IMR-90 (cell line): Measurements from ENCODE around the gene CMC1.

Source experiments
- BHLHE40 ChIP-seq: fragments of 150-350 bp; IDR thresholded peaks from 2 replicates; pipeline ENCODE4 v1.6.1; 2016; ENCODE audit warnings: mild to moderate bottlenecking, low read depth, low read length
- CTCF ChIP-seq: conservative IDR thresholded peaks from 2 replicates; pipeline ENCODE4 v1.5.1; 2012; ENCODE audit warnings: mild to moderate bottlenecking, low read depth, low read length, improper control_type of control experiment
- ELK1 ChIP-seq: fragments of 150-350 bp; IDR thresholded peaks from 2 replicates; pipeline ENCODE4 v1.6.1; 2016; ENCODE audit warnings: low read depth, mild to moderate bottlenecking, low read length, moderate library complexity, borderline replicate concordance
- FOS ChIP-seq: fragments of 150-350 bp; IDR thresholded peaks from 2 replicates; pipeline ENCODE4 v1.6.1; 2016; ENCODE audit warnings: low read depth, low read length
- MAFK ChIP-seq: IDR thresholded peaks from 2 replicates; pipeline ENCODE4 v1.6.1; 2012; ENCODE audit warnings: low read depth, low read length, improper control_type of control experiment
- MXI1 ChIP-seq: IDR thresholded peaks from 2 replicates; pipeline ENCODE4 v1.6.1; 2012; ENCODE audit warnings: low read depth, mild to moderate bottlenecking, low read length, moderate library complexity, borderline replicate concordance
- POLR2A ChIP-seq: IDR thresholded peaks from 2 replicates; pipeline ENCODE4 v1.6.1; 2012; ENCODE audit warnings: mild to moderate bottlenecking, low read depth, low read length
- RAD21 ChIP-seq: IDR thresholded peaks from 2 replicates; pipeline ENCODE4 v1.6.1; 2012; ENCODE audit warnings: low read length, improper control_type of control experiment
- RCOR1 ChIP-seq: IDR thresholded peaks from 2 replicates; pipeline ENCODE4 v1.6.1; 2012; ENCODE audit warnings: mild to moderate bottlenecking, low read length, improper control_type of control experiment; ENCODE audit not compliant: insufficient replicate concordance
- RFX5 ChIP-seq: IDR thresholded peaks from 2 replicates; pipeline ENCODE4 v1.8.0; 2012; ENCODE audit warnings: low read depth, mild to moderate bottlenecking, low read length, moderate library complexity
- TF ChIP-seq, protein P1 (sequence below): fragments of 150-350 bp; IDR thresholded peaks from 2 replicates; pipeline ENCODE4 v1.6.1; 2017; ENCODE audit warnings: mild to moderate bottlenecking, antibody characterized with exemption, low read length, low read depth

DNA sequence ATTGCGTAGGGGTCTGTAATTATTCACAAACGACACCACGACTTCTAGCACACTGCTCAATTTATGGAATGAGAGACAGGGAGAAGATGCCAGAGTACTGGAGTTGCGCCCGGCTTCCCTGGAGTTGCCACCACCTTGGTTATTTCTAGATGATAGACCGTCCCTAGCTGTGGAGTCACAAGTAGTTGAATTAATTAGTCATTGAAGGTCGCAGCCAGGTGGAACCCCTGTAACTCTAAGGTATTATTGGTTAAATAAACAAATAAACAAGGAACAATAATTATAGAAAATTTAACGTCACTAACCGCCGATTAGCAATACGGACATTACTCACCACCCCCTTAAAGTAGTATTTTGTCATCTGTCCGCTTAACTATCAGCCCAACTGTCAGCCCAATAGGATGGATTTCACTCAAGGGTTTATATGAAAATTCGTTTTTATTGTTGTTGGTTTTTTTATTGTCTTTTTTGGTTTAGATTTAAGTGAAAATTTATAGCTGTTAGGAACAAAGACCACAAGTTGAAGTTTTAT, 108.1 kb downstream of the CMC1 start:
- TF ChIP-seq CTCF = no peak
- TF ChIP-seq RCOR1 = no peak
- no peak for TF ChIP-seq FOS
- no peak for TF ChIP-seq POLR2A
- TF ChIP-seq, protein P1, sequence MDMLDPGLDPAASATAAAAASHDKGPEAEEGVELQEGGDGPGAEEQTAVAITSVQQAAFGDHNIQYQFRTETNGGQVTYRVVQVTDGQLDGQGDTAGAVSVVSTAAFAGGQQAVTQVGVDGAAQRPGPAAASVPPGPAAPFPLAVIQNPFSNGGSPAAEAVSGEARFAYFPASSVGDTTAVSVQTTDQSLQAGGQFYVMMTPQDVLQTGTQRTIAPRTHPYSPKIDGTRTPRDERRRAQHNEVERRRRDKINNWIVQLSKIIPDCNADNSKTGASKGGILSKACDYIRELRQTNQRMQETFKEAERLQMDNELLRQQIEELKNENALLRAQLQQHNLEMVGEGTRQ = no peak
- TF ChIP-seq MAFK = no peak
- no peak; the same call in 1 of the 2 replicates for TF ChIP-seq MXI1
- no peak for TF ChIP-seq BHLHE40
- no peak for TF ChIP-seq RAD21
- no peak for TF ChIP-seq RFX5
- no peak for TF ChIP-seq ELK1
